ENCODE results near the gene EPHA4. TPM values are rescaled to one million over a fixed set of nuclear protein-coding genes. Genes with fewer than 3 reads are reported as not detected.

EPHA4 gene
- total and polyA plus RNA-seq, 2 of the 4 experiments (the other 2 are of a cell fraction) = 36.9 to 132 TPM

- POLR2A ChIA-PET (ENCODE audit: unreplicated experiment) = no interaction called here
- Histone ChIP-seq H3K27me3 (ENCODE audit: control insufficient read depth, insufficient read depth, low read length) (no peaks in the 10 kb centered on the region; the same call in none of the 2 replicates), H4K5ac (ENCODE audit: low read depth, low read length) (no peak overlapping the region), H2AFZ (replicated peaks; ENCODE audit: low read length, poor library complexity) (no peak overlapping the region), H2BK5ac (ENCODE audit: low read depth, low read length, poor library complexity, severe bottlenecking) (no peak overlapping the region), H4K20me1 (ENCODE audit: insufficient read depth, low read length) (no peaks in the 10 kb centered on the region), H3K4ac (ENCODE audit: low read depth, low read length) (no peak overlapping the region), H2BK15ac (ENCODE audit: low read depth, low read length) (no peak overlapping the region), H2AK5ac (ENCODE audit: low read depth, low read length) (no peak overlapping the region), H2BK120ac (ENCODE audit: low read depth, low read length) (no peak overlapping the region), H3K4me2 (ENCODE audit: low read depth, low read length) (no peak overlapping the region), H2BK20ac (ENCODE audit: low read depth, low read length) (no peak overlapping the region), H3K9me1 (ENCODE audit: insufficient read depth, low read length) (no peaks in the 10 kb centered on the region), H3K56ac (ENCODE audit: extremely low read depth, insufficient read depth, low read length) (no peak overlapping the region), H3K9ac (ENCODE audit: low read depth, low read length) (no peak overlapping the region), H4K91ac (ENCODE audit: insufficient read depth, low read depth, low read length) (no peak overlapping the region), H3K79me1 (ENCODE audit: low read depth in 1 of 2, low read length in 2 of 2) (no peaks in the 10 kb centered on the region), H3K4me3 (ENCODE audit: insufficient read depth, low read depth, low read length) (no peak overlapping the region), H3K27ac (ENCODE audit: insufficient read depth, low read length) (no peak overlapping the region), H3K9me3 (ENCODE audit: control insufficient read depth, insufficient read depth, low read length) (no peaks in the 10 kb centered on the region), H3K4me1 (ENCODE audit: control insufficient read depth, insufficient read depth, low read length) (no peaks in the 10 kb centered on the region), H2AK9ac (replicated peaks; ENCODE audit: low read depth, low read length, poor library complexity) (no peak overlapping the region), H3K14ac (replicated peaks; ENCODE audit: low read depth, low read length) (no peak overlapping the region), H3K23ac (ENCODE audit: low read depth, low read length) (no peak overlapping the region), H3K18ac (ENCODE audit: low read depth, low read length) (no peak overlapping the region), H3K36me3 (ENCODE audit: control insufficient read depth, insufficient read depth, low read length) (no peaks in the 10 kb centered on the region), H4K8ac (ENCODE audit: low read depth in 2 of 2, low read length in 2 of 2) (no peak overlapping the region)
- in situ Hi-C loops (cut with MboI; ENCODE audit: low sequenced_read_pairs) = no loop called here
- no peak for TF ChIP-seq FOS (IDR thresholded peaks at IDR 0.05; ENCODE audit: low read depth, low read length)
- TF ChIP-seq POLR2A (IDR thresholded peaks at IDR 0.05; ENCODE audit: low read depth, low read length) = no peak
- no peak for TF ChIP-seq CTCF (conservative IDR thresholded peaks at IDR 0.05; ENCODE audit: low read depth, low read length)
- WGBS, 2 experiments (ENCODE audit: extremely low coverage in 2 of 2, insufficient read length in 1 of 2) = 79% methylated on average over 4 of the region's 6 CpGs; no CpG with 5 or more reads in 1 of the 2 experiments
- CTCF ChIA-PET = no interaction called here
- DNase-seq (no peak), ATAC-seq (ENCODE audit: low read depth) (no peak)
- no TSS peak for BruUV-seq (replicated peaks)
- dilution Hi-C loops (cut with HindIII; ENCODE audit: low sequenced_read_pairs, unreplicated experiment) = no loop called here
- intact Hi-C loops (cut with micrococcal nuclease) = no loop called here
Measured at GRCh38 chr2:221606424-221606823, 34.3 kb upstream of the EPHA4 start.
